Retina (tissue), 1 donor: ENCODE results near the gene GID4.

Experiments used
- DNase-seq: peaks from one replicate; pipeline ENCODE4 v3.0.0-alpha.2; 2016

GID4 gene

DNA sequence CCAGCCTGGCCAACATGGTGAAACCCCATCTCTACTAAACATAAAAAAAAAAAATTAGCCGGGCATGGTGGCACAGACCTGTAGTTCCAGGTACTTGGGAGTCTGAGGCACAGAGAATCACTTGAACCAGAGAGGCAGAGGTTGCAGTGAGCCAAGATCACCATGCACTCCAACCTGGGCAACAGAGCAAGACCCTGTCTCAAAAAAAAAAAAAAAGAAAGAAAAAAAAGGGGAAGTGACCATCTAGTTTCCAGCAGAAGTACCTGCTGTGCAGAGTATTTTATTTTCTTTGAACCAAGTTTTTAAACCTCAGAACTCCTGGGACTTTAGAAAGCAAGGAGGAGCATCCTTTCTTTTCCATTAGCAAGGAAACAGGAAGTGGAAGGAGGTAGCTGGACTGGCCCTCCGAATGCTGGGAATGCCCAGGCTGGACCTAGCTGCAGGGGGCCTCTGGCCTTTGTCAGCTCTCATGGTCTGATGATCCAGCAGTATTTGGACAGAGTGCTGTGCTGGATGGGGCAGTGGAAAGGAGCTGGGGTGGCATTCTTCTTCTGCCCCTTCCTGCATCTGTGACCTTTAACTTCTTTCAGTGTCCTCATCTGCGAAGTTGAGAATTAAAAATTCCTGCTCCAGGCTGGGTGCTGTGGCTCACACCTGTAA, 6.6 kb downstream of the GID4 start:
- no peak for DNase-seq

DNA sequence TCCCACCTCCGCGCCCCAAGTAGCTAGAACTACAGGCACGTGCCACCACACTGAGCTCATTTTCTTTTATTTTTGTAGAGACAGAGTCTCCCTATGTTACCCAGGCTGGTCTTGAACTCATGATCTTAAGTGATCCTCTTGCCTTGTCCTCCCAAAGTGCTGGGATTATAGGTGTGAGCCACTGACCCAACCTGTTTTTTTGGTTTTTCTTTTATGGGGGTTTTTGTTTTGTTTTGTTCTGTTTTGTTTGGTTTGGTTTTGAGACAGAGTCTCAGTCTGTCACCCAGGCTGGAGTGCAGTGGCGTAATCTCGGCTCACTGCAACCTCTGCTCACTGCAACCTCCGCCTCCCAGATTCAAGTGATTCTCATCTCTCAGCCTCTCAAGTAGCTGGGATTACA, 16.4 kb downstream of the GID4 start:
- DNase-seq, result no peak

DNA sequence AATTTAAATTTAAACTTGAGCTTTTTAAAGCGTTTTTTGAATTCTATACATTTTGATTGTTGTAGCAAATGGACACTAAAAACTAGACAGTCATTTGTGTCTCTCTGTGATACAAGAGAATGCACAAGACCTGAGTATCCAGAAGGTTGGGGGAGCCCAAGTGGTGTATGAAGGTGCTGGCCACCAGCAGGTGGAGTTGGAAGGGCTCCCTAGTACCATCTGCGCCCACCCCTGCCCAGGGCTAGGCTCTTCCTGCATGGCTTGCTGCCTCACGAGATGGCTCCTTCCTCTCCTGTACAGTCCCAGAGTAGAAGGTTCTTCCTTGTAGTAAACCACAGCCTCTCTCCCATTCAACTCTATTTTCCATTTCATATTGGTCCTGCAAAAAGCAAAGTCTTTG, 17.0 kb downstream of the GID4 start:
- DNase-seq, result no peak

DNA sequence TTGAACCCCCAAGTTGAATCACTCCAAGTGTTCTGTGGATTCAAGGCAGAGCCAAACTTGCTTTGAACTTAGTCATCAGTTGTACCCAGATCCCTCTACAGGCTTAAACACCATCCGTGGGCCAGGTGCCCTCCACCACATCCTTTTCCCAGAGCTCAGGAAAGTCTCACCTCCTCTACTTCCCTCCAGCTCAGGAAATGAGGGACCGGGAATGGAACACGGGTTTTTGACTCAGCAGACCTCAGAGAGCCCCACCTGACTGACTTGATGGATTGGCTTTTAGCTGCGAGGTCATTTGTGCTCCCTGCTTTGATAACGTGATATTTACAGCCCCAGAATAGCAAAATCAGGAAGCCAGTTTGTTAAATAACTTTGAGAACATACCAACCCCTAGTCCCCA, 20.1 kb downstream of the GID4 start:
- no peak for DNase-seq

DNA sequence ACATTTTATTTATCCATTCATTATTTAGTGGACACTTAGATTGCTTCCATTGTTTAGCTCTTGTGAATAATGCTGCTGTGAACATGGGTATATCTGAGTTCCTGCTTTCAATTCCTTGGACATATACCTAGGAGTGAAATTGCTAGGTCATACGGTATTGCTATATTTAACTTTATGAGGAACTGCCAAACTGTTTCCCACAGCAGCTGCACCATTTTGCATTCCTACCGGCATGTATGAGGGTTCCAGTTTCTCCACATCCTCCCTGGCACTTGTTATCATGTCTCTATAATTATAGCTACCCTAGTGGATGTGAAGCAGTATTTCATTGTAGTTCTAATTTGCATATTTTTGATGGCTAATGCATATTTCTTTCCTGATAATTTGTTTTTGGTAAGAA, 24.8 kb downstream of the GID4 start:
- no peak for DNase-seq

DNA sequence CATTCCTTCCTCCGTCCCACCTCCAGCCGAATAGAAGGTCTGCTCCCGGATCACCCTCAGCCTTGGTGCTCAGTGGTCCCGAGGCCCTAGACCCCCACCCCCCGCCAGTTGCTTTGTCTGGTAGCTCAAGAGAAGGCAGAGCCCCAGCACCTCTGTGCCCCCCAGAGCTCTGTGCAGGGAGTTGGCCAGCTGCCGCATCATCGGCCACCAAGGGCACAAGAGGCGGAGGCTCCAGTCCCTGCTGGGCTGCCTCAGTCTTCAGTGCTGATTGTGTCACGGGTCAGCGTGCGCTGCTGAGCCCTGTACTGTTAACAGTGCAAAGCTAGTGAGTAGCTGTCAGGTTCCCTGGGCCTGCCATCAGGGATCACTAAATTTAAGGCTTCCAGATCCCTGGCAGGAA, 26.3 kb downstream of the GID4 start:
- DNase-seq, result no peak

DNA sequence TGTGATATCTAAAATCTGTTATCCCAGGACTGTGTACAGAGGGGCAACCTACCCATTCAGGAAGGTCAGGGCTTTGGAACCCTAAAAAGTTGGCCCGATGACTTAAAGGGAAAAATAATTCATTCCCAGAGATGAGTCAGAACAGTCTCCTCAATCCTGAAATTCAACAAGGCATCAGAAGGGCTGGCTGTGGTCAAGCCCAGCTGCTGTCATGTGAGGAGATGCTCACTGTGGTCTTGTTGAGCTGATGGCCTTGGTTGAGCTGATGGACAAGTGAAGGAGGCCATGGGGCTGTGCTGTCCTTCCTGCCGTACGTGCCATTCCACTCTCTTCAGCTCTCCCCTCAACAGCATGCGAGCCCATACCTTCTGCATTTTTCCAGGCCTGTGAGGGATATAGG, 27.7 kb downstream of the GID4 start:
- DNase-seq, result no peak

DNA sequence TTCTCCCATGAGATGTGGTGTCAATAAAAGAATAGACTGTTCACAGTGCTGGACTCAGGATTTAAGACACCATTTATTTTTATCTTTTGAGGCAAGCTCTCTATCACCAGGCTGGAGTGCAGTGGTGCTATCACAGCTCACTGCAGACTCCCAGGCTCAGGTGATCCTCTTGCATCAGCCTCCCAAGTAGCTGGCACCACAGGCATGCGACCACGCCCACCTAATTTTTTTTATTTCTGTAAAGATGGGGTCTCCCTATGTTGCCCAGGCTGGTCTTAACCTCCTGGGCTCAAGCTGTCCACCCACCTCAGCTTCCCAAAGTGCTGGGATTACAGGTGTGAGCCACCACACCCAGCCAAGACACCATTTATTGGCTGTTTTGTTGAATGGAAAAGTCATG, 29.9 kb downstream of the GID4 start:
- no peak for DNase-seq

DNA sequence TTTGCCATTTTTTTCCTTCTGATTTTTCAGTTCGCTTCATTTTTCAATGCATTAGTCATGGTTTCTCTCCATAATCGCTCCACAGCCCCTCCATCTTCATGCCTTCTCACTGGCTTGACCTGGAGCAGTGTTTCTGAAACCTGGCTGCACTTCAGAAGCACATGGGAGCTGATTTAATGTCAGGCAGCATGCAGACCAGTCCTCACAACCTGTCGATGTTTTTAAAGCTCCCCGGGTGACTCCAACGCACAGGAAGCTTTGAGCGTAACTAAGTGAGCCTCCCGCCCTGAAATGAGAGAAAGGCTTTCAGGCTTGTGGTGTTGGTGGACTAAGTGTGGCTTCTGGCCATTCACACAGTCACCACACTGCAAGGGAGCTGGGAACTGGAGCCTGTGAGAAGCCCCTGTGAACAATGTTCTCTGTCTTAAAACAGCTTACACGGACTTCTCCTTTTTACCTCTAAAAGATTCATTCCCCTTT, 31.7 kb downstream of the GID4 start:
- peak; percentile 14 for DNase-seq

DNA sequence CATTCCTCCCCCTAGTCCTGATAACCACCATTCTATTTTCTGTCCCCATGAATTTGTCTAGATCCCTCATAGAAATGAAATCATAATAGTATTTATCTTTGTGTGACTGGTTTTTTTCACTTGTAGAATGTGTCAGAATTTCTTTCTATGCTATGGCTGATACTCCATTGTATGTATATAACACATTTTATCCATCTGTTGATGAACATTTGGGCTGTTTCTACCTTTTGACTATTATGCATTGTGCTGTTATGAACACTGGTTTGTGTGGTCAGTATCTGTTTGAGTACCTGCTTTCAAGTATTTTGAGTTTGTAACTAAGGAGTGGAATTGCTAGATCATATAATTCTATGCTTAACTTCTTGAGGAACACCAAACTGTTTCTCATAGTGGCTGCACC, 32.5 kb downstream of the GID4 start:
- DNase-seq, result no peak

DNA sequence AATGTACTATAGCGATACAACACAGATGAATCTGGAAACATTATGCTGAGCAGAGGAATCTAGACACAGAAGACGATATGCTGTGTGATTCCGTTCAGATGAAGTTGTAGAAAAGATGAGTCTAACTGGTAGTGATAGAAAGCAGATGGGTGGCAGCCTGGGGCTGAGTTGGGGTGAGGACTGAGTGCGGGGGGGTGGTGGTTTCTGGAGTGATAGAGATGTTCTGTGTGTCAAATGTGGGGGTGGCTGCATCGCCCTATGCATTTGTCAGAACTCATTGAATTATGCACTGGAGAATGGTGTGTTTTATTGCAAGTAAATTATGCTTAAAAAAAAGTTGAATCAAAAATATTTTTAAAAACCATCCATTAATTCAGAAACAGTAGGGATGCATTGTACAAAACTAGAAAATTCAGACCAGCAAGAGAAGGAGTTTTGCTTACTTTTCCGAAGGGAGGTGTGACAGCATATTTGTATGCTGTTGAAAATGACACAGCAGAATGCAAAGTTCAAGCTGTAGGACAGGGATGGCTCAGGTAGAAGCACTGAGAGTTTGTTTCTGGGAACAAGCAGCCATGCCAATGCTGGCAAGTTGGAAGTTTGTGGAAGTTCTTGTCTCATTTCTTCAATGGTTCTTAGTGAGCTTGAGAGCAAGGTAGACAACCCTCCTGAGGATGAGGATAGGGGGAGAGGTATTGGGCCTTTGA, 35.5 kb downstream of the GID4 start:
- DNase-seq, result no peak

DNA sequence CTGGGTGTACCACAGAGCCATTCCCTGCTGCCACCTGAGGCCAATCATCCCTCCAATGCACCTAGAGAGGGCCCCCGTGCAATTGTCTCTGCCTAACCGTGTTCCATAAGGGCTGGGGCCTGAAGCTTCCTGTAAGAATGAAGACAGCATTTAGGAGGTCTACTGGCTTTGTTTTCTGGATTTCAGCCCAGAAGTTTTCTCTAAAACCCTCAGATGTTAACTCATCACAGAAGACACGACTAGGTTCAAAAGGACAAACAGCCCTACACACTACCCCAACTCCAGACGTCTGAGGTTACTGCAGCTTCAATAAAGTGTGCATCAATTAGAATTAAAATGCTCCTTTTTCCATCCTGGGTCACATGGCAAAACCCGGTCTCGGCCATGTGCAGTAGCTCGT, 37.7 kb downstream of the GID4 start:
- DNase-seq, result no peak

DNA sequence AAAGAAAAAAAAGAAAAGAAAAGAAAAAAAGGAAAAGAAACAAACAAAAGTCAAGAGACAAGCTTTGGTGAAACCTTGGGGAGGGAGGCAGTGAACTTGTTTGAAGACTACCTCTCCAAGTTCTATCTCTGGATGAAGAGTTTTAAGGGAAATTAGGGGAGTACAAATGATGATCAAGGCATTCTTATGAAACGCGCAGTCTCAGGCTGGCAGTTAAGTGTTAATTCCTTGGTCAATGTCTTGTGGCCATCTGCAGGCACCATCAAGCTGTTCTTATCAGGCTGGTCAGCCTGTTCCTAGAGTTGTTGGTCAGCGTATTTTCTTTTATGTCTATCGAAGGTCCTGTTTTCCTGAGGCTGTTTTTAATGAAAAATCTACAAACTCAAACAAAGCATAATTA, 40.3 kb downstream of the GID4 start:
- no peak for DNase-seq

DNA sequence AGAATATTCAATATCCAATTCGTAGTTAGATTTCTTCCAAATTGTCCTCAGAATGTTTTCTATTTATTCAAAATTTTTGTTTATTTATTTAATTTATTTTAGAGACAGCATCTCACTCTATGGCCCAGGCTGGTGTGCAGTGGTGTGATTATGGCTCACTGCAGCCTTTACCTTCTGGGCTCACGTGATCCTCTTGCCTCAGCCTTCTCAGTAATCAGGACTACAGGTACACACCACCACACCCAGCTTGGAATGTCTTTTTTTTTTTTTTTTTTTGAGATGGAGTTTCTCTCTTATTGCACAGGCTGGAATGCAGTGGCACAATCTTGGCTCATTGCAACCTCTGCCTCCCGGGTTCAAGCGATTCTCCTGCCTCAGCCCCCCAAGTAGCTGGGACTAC, 45.0 kb downstream of the GID4 start:
- DNase-seq, result no peak

DNA sequence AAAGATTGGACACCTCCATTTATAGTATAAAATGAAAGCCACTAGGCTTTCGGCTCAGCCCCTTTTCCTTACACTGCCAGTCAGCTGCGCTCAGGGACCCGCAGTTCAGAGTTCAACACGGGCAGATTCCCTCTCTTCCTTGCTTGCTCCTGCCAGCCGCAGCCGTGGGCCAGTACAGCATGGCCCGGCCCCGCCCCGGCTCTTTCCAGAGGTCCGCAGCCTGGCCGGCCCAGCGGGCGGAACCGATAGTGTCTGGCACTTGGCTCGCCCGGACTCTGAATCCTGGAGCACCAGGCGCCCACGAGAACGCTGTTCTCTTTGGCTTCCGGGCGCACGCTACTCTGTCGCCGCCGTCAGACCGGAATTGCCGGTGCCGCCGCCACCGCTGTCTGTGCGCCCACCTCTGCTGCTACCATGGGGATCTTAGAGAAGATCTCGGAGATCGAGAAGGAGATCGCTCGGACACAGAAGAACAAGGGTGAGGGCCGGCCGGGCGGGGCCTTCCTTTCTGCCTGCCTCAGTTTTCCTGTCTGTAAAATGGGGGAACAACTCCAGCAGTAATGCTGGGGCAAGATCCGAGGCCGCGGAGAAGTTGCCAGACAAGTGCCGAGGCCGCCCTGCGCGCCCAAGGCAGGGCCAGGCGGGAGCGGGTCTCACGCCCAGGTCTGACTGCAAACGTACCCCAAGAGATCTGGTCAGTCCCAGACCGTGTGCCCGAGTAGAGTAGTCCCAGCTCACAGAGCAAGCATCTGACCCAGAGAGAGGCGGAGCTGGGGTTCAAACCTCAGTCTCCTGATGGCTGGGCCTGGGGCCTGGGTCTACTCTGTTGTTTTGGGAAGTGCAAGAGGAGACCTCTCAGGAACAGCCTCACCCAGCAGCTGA, 48.6 kb downstream of the GID4 start, which contains the start of gene DRG2:
TSS of gene DRG2 (plus strand) at position 339 of the 882 bp plus-strand sequence. CDS start at position 415, 76 bp downstream.
- peak; percentile 98 for DNase-seq

DNA sequence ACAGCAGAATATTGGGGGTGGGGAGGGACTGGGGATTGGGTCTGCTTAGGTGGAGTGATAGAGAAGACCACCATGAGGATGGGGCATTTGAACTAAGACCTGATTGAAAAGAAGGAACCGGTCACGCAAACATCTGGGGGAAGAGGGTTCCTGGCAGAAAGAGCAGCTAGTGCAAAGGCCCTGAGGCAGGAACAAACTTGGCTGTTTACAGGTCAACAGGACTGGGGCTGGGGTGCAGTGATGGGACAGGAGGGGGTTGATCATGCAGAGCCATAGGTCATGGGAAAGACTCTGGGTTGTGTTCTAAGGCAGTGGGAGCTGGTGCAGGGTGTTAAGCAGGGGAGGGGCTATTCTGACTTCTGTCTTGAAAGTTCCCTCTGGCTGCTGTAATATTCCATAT, 50.4 kb downstream of the GID4 start:
- DNase-seq, result no peak

DNA sequence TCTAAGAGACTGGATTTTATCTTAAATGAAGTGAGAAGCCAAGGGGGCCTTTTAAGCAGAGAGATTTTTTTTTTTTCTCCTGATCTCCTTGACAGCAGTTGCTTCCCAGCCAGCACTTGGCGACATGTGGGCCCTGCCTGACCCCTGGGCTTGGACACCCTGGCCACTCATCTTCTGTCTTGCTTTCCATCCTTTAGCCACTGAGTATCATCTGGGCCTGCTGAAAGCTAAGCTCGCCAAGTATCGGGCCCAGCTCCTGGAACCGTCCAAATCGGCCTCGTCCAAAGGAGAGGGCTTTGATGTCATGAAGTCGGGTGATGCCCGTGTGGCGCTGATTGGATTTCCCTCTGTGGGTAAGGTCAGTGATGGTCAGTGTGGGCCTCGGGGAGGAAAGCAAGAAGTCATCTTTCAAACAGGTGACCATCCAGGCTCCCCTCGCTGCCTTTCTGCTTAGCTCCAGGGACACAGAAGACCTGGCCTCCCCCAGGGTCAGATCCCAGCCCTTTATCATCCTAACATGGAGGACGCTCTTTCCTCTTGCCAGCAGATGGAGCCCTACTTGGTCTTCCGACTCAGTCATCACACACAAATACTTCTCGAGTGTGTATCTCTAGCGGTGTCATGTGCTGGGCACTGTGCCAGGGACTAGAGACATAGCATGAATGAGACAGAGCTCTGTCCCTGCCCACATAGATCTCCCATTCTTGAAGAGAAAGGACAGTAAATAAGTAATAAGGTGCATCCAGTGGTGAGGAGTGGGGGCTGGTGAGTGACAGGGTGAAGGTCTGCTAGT, 54.6 kb downstream of the GID4 start:
- DNase-seq, result no peak

DNA sequence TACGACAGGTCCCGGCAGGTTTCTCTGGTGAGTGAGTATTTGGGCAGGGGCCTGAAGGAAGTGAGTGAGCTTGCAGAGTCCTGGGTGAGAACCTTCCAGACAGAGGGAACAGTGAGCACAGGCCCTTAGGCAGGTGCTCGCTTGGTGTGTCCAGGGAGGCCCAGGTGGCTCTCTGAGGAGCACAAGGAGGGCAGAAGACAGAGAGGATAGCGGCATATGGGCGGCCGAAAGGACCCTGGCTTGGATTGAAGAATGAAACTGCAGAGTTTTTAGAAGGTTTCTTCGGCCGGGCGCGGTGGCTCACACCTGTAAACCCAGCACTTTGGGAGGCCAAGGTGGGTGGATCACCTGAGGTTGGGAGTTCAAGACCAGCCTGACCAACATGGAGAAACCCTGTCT, 55.2 kb downstream of the GID4 start:
- no peak for DNase-seq

DNA sequence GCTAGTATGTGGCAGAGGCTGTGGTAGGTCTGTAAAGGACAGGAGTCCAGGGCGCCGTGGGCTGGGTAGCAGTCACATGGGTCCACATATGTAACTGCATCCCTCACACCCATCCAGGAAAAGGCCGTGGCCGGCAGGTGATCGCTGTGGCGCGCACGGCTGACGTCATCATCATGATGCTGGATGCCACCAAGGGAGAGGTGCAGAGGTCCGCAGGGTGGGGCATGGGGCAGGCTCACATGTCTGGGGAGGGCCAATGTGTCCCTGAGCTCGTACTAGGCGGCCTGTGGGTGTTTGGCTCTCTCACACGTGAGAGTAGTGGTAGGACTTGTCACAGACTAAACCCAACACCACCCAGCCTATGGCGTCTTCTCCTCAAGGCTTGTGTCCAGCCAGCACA, 60.3 kb downstream of the GID4 start:
- DNase-seq, result no peak

DNA sequence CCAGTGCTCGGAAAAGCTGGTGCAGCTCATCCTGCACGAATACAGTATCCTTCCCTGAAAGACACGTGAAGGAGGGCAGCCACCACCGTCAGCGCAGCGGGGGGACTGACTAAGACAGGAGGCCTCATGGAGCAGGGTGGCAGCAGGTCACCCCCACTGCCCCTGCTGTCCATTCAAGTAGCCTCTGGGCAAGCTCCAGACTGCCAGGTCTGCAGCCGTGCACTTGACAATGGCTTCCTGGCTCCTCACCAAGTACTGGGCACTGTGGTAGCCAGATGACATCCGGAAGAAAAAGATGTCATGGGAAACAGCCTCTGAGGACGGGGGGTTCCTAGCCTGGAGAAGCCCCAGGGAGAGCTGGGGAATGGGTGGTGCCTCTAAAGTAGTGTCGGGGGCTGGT, 61.4 kb downstream of the GID4 start:
- DNase-seq, result no peak

DNA sequence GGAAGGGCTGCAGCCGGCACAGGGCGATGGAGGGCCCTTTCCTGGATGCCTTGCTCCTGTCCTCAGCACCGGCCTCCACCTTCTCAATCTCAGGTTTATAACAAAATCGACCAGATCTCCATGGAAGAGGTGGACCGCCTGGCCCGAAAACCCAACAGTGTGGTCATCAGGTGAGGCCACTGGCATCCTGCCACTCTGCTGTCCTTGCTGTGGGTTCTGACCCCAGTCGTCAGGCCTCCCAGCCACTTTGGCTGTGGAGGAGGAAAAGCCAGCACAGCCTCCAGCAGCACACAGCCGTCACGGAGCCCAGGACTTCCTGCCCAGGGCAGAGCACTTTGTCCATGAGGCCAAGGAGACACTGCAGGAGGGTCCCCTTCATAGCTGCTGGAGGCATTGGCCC, 62.6 kb downstream of the GID4 start:
- DNase-seq, result no peak

DNA sequence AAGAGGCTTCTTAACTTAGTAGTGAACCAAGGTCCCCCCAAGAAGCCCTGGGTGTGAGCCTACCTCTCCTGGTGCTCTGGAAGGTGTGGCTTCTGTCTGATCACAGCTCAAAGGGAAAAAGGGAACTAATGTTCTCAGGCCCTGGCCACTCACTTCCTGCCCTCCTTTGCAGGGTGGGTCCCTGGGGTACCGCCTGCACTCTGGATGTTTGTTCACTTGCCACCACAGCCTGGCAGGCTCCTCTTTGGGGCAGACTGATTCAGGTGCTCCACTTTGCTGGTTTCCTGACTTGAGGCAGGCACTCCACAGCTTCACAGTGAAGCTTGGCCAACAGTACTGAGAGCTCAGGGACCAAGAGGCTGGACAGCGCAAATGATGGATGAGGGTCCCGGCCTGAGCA, 63.4 kb downstream of the GID4 start:
- no peak for DNase-seq

DNA sequence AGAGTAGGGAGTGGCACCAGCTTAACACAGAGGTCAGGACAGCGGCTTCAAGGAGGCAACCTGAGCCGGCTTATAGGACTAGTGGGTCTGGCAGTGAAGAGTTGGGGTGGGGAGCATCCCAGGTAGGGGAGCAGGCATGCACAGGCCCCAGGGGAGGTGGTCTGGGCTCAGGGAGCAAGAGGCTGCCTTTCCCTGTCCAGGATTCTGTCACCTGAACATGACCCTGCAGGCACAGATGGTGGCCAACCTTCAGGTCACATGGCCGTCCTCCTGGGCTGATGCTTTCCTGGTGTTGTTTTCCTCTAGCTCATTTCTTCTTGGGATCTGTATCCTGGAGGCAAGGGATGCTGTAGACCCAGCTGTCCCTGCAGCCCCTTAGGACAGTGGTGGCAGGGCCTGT, 65.8 kb downstream of the GID4 start:
- no peak for DNase-seq
